GM18873 (cell line): ENCODE measurements around the gene EEFSEC.

Source experiments
- ATAC-seq: cut with Tn5 transposase; IDR thresholded peaks from one replicate; pipeline ENCODE4 v1.9.1; 2021; ENCODE audit warnings: mild to moderate bottlenecking, moderate library complexity, moderate number of reproducible peaks; ENCODE audit not compliant: unreplicated experiment, low FRiP score

The EEFSEC gene

DNA sequence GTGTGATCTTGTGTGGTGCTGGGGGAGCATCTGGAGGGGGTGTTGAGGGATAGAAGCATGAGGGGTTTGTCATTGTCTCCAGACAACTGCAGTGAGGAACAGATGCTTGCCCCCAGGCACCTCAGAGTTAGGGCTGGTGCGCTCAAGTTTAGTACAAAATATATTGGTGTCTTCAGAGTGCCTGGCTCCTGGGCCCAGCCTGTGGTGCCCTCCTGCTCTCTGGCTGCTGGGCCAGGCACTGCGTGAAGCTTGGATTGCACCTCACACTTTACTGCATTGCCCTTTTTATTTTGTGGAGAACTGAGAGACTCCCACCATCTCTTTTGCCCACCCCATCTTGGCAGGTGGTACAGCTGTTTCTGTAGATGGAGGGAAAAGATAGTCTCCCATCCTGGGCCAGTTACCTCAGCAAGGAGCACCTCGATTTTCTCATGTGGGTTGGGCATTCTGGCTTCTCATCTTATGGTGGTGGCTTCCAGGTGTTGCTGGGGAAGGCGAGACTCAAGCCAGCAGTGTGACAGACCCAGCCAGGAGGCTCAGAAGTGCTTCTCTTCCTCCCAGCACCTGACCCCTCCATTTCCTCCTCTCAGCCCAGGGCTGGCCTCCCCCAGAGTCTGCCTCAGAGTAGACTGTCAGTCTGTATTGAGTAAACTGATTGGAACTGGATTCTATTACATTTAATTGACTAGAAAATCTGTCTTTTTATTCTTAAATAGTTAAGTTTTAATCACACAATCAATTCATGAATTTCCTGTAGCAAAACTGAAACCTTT lies 173.0 kb downstream of the EEFSEC start:
- no peak for ATAC-seq

- no peak for ATAC-seq
Measured at GRCh38 chr3:128327606-128328031, 174.3 kb downstream of the EEFSEC start.

GRCh38 chr3:128328546-128329458 lies 175.5 kb downstream of the EEFSEC start:
- ATAC-seq: no peak

- no peak for ATAC-seq
Measured at GRCh38 chr3:128329491-128330213, 176.4 kb downstream of the EEFSEC start.

- ATAC-seq: no peak
Measured at GRCh38 chr3:128330214-128330842, 177.0 kb downstream of the EEFSEC start.

DNA sequence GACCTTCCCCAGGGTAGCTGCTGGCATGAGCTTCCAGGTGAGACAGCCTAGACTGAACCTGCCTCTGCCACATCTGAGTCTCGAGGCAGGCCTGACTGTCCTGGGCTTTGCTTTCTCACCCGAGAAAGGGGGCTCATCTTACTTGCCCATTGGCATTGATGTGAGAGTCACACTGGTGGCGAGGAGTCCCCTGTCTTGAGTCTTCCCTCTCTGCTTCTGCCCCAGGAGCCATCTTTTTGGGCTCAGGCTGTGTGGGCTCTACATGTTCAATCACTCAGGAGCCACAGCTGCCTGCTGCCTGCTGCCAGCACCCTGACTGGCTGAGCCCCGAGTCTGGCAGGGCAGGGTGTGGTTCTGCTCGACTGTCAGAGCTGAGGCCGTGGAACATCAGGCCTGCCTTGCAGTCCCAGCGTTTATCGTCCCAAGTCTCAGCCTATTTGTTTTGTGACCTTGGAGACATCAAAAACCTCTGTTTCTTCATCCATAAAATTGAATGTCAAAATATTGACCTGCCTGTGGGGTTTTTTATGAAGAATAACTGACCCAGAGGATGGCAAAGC lies 180.9 kb downstream of the EEFSEC start:
- ATAC-seq: no peak

- ATAC-seq: no peak
Measured at GRCh38 chr3:128334766-128335165, 181.5 kb downstream of the EEFSEC start.

GRCh38 chr3:128335621-128336296 lies 182.5 kb downstream of the EEFSEC start:
- no peak for ATAC-seq

DNA sequence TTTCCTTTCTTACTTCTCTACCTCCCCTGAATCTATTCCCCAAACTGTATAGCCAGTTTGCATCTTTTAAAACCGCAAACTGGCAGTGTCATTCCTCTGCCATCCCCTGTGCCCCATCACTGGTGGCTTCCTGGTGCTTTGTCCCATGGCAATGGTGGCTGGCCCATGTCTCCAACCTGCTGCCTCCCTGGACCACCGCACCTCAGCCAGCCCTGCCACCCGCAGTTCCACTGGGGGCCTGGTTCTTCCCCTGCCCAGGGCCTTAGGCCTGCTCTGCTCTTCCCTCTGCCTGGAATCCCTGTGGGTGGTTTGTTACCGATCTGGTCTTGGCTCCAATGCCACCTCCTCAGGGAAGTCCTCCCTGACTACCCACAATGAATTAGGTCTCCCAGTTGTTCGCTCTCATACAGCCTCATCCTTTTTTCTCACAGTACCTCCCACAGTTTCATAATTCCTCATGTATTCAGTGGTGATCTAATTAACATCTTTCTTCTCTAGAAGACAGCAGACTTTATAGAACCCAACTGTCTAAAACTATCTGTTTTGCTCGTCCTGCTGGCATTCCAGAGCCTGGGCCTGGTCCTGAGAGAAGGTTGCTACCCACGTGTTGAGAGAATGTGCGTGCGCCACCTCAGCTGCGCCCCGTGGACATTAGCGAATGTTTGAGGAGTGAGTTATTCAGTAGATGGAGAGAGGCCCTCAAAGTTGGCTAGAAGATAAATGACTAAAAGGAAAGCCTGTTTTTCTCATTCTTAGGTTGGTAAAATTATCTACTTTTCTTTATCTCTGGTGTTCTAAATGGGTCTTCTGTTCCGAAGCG lies 183.3 kb downstream of the EEFSEC start:
- no peak for ATAC-seq

- no peak for ATAC-seq
Measured at GRCh38 chr3:128337305-128337704, 184.0 kb downstream of the EEFSEC start.

DNA sequence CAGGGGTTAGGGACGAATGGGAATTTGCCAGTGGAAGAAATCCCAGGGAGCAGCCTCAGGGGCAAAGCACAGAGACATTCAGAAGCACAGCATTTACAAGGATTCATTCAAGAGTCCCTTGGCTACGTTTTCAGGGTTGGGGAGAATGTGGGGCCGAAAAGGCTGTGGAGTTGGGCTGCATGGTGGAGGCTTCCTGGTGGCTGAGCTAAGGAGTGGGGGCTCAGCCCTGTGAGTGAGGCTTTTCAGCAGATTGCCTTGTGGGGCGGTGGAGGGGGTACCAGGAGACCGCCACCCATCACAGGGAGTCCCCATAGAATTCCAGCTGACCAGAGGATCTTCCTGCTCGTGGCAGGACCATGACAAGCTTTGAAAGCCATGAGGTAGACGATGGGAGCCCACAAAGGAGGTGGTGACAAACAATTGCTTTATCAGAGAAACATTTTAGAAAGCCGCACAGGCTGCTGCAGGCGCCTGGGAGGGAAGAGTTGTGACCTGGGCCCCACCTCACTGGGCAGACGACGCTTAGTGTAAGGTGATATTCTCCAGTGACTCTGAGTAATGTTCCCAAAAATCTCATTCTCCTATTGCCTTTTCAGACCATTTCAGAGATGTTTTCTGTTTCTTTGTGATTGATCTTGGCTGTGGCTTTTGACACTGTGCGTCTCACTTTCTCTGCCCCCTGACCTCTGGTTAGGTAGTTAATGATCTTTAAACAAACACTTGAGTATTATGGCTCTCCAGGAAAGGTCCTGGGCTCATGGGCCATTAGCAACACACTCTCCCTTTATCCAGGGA lies 185.5 kb downstream of the EEFSEC start:
- ATAC-seq: no peak

DNA sequence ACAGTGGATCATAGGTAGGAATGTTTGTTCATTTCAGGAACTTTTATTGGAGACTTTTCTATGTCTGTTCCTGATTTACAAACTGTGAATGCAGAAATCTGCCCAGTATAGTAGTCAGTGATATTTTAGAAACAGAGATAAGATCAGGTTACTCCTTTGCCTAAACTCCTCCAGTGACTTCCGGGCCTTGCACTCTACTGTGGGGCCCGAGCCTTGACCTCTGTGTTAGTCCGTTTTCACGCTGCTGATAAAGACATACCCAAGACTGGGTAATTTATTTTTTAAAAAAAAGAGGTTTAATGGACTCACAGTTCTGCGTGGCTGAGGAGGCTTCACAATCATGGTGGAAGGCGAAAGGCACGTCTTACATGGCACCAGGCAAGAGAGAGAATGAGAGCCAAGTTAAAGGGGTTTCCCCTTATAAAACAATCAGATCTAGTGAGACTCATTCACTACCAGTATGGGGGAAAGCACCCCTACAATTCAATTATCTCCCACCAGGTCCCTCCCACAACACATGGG lies 186.3 kb downstream of the EEFSEC start:
- ATAC-seq: no peak

DNA sequence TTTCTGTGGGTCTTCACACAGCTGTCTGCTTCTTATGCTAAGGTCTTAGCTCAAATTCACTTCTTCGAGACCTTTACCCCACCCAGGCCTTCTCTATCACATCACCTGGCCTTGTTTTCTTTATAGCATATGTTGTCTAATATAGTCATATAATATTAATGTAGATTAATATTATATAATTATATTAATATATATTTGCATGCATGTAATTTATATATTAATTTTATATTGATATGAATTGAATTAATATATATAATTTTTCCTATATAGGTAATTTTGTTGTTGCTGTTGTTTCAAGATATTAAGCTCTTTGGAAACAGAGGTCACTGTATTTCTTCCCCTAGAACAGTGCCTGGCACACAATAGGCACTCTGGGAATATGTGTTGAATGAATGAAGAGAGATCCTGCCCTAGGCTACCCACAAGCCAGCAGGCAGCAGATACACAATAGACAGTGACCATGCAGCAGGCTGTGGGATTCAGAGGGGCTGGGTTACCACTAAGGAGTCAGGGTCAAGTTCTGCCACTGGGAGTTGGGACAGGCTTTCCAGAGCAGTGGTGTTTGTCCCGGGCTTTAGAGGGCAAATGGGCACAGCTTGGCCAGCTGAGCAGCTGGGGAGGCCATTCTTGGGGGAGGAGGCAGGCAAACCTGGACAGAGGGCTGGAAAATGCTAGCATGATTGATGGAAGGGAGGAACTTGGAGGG lies 187.1 kb downstream of the EEFSEC start:
- no peak for ATAC-seq

DNA sequence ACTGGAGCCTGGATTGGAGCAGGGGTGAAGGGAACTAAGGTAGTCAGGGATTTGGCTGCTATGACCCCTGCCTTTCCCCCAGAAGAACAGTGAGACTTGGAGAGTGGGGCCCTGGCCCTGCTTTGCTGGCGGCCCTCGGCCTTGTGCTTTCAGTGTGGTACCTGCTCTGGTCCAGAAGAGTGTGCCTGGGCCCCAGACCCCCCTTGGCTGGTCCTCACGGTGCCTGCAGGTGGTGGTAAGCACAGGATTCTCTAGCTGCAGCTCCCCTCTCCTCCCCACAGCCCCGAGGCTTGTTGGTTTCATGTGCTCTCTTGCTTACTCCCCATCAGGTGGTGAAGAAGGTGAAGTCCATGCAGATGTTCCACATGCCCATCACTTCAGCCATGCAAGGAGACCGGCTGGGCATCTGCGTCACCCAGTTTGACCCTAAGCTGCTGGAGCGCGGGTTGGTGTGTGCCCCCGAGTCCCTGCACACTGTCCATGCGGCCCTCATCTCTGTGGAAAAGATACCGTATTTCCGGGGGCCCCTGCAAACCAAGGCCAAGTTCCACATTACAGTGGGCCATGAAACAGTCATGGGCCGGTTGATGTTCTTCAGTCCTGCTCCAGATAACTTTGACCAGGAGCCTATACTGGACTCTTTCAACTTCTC lies 187.7 kb downstream of the EEFSEC start:
- no peak for ATAC-seq

GRCh38 chr3:128341659-128342395 lies 188.5 kb downstream of the EEFSEC start:
- no peak for ATAC-seq

- no peak for ATAC-seq
Measured at GRCh38 chr3:128342701-128343180, 189.5 kb downstream of the EEFSEC start.
